GM12891 (cell line): Measurements from ENCODE around the gene GMPPA. TPM values are rescaled to one million over a fixed set of nuclear protein-coding genes. Genes with fewer than 3 reads are reported as not detected.

Experiments used
- DNase-seq: peaks from one replicate; pipeline ENCODE4 v3.0.0; 2011; ENCODE audit warnings: low spot score; ENCODE audit not compliant: insufficient read length
- FAIRE-seq: peaks from 2 replicates; lab custom pipeline; 2011; peaks lifted over from hg19 to GRCh38; lab: Jason Lieb, UNC
- PAX5 ChIP-seq: IDR thresholded peaks from 2 replicates; pipeline ENCODE4 v1.6.1; 2011; ENCODE audit warnings: low read length, moderate library complexity, mild to moderate bottlenecking; ENCODE audit not compliant: insufficient read depth, severe bottlenecking
- POLR2A ChIP-seq: IDR thresholded peaks from 2 replicates; pipeline ENCODE4 v1.6.1; 2011; ENCODE audit warnings: low read depth, low read length, control low read depth
- POLR2AphosphoS5 ChIP-seq: IDR thresholded peaks from 2 replicates; pipeline ENCODE4 v1.6.1; 2011; ENCODE audit warnings: low read depth, low read length, control low read depth
- POU2F2 ChIP-seq: IDR thresholded peaks from 2 replicates; pipeline ENCODE4 v1.6.1; 2011; ENCODE audit warnings: low read depth, mild to moderate bottlenecking, control low read depth, low read length, moderate library complexity
- SPI1 ChIP-seq: IDR thresholded peaks from 2 replicates; pipeline ENCODE4 v1.6.1; 2011; ENCODE audit warnings: low read depth, low read length, control low read depth
- TAF1 ChIP-seq: IDR thresholded peaks from 2 replicates; pipeline ENCODE4 v1.6.1; 2011; ENCODE audit warnings: low read depth, low read length, control low read depth
- polyA plus RNA-seq: library from polyadenylated mRNA; unstranded; fragments of >200 nt; gene quantifications from one replicate; pipeline ENCODE4 v1.2.1, GENCODE V29; 2012; ENCODE audit warnings: low read depth, missing spikeins, inconsistent platforms; ENCODE audit not compliant: missing spikeins

The GMPPA gene
- polyA plus RNA-seq = 32.6 TPM

DNA sequence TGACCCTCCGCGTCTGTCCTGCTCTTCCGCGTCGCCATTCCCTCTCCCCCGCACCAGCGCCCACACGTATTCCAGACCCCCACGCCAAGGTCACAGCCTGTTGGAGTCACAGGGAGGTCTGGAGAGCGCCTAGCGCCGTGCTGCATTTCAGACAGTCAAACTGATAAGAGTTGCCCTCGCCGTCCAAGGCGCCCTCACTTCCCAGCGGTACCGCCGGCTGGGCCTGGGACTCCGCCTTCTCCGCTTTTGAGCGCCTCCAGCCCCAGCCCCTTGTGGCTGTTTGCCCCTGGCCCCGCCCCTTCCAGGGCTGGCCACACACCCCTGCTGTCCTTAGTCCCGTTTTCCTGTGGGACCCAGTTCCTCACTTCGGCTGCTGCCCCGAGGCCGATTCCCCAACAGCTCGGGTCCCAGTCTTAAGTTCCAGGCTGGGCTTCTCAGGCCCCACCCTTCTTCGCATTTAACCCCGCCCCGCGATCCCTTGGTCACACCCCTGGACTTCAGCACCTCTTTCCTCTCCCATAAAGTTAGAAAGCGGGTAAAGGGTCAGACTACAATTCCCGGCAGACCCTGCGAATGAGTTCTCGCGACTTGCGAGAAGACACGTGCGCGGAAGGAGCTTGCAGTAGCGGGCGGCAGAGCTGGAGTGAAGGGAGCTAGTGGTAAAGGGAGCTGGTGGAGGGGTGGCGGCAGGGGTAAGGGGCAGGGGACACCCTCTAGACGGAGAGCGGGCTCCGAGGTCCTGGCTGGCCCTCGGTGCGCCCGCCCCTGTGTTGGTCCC is at the start of gene GMPPA:
TSS of gene GMPPA (plus strand) at position 612 of the 778 bp plus-strand sequence. CDS start 1,085 bp downstream, outside the sequence.
- peak; percentile 99 for DNase-seq
- peak; percentile 91 for FAIRE-seq
- peak; percentile 89 for TF ChIP-seq POLR2A
- TF ChIP-seq TAF1 = peak; percentile 86
- TF ChIP-seq POU2F2 = peak; percentile 31; the same call in 1 of the 2 replicates
- TF ChIP-seq PAX5 = peak; percentile 19
- no peak for TF ChIP-seq SPI1
- TF ChIP-seq POLR2AphosphoS5 = peak; percentile 84

DNA sequence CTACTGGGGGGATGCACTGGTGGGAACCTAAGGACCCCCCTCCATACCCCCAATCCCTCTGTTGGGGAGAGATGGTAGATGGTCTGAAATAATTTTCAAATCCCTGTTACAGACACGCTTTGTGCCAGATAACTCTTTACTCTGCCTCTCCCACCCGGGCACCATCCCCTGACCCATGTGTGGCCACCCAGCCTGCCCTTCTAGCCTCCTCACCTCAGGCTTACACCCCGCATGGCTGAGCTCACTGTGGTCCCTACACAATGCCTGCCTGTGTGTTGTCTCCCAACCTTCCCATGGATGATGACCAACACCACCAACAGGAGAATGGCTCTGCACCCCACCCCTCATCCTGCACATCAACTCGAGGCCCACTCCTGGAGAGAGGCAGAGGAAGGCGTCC is 49.1 kb upstream of the GMPPA start:
- TF ChIP-seq SPI1 = no peak
- TF ChIP-seq POLR2AphosphoS5 = no peak
- TF ChIP-seq TAF1 = no peak
- TF ChIP-seq POLR2A = no peak
- TF ChIP-seq PAX5 = no peak
- TF ChIP-seq POU2F2 = no peak
- no peak for DNase-seq
- FAIRE-seq = no peak

DNA sequence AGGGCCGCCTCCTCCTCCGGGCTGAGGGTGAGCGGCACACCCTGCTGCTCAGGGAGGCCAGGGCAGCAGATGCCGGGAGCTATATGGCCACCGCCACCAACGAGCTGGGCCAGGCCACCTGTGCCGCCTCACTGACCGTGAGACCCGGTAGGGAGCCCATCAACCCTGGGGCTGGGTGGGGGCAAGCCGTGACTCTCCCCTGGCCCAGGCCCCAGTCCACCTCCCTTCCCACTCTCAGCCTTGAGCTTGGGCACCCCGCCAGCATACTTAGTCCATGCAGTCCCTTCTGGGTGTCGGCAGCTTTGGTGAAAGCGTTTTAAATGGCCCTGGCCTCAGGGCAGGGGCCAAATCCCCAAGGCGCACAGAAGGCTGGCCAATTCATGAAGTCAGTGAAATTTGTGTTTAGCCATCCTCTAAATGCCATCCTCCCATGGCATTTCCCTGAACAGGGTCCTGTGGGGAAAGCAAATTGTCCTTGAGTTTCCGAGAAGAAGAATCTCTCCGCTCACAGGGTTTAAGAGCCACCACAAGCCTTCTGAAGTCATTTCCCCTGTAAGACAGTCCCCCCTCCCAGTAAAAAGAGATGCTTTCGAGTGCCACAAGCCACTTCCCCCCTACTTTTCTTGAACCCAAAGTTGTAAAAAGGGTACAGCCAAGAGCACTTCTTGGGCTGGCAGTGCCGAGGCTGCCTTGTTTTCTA is 46.9 kb upstream of the GMPPA start:
- no peak for DNase-seq
- FAIRE-seq = no peak
- TF ChIP-seq SPI1 (no peak), POLR2AphosphoS5 (no peak), POLR2A (no peak), PAX5 (no peak), POU2F2 (no peak), TAF1 (no peak)

DNA sequence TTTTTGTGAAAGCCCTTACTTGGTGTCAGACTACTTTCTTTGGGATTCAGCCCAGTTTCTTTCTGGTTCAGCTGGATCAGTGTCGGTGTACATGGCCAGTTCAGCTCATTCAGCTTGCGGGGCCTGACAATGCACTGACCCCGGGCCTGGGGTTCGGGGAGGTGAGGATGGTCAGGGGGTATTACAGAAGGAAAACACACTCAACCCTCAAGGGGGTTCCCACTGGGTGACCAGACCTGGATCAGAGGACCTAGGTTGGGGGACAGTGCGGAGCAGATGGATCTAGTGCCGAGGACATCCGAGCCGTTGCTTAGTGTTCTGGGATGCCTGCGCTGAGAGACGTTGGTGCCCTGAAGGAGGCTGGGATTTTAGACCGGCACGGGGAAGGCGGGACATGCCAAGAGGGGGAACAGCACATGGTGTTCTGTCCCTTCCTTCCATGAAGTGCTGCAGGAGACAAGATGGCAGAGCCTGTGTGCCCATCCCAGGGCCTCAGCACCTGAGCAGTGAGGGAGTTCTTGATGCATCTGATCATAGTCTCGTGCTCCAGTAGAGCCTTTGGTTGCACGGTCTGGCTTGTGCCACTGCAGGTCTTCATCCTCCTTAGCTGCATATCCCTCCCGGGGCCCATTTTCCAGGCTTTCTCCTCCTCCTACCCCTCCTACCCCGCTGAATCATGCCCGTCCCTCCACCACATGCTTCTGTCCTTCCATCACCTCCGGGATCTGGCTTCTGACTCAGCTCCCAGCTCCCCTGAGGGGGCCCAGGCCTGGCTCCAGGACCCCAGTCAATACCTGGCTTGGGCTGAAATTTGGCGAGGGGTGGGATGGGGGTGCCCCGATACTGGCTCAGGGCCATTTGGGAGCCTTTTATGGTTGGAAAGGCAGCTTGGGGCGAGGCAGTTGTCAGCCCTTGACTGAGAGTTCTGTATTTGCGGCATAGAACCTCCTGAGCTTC is 46.1 kb upstream of the GMPPA start:
- DNase-seq (no peak), FAIRE-seq (no peak)
- TF ChIP-seq POU2F2 = no peak
- TF ChIP-seq POLR2A = no peak
- no peak for TF ChIP-seq PAX5
- TF ChIP-seq POLR2AphosphoS5 = no peak
- TF ChIP-seq SPI1 = no peak
- no peak for TF ChIP-seq TAF1

DNA sequence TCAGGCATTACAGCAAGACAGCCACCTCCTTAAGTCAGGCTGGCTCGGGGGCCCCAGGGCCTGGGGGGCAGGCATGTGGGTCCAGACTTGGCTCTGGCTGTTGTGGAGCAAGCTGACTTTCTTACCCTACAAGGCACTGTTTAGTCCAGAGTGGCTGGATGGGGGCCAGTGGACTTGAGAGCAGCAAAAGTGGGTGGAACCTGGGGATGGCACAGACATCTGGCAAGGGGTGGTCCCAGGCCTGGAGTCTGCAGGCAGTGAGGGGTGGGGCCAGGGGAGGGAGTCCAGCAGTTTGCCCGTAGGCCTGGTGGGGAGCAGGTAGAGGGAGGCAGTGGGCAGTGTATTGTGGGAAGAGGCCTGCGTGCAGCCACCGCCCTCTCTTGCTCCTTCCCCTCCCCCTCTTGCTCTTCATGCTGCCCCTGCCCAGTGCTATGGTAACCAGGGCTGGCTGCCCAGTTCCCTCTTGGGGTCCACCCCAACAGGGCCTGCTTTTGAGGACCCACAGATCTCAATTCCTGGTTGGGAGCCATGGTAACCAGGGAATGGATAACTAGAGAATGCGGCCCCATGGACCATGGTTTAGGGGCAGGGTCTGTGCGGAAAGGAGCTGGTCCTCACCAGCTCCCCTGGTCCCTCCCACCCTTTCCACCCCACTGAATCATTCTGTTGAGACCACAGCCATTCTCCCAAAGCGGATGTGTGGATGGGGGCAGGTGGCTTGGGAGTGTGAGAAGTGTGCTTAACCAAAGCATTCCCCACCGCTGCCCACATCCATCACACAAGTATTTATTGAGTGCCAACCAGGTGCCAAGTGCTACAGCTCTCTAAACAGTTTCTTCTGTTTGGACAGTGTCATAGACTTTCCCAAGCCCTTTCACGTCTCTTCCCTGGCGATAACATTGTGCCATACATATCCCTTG is 44.8 kb upstream of the GMPPA start:
- DNase-seq = no peak
- no peak for FAIRE-seq

DNA sequence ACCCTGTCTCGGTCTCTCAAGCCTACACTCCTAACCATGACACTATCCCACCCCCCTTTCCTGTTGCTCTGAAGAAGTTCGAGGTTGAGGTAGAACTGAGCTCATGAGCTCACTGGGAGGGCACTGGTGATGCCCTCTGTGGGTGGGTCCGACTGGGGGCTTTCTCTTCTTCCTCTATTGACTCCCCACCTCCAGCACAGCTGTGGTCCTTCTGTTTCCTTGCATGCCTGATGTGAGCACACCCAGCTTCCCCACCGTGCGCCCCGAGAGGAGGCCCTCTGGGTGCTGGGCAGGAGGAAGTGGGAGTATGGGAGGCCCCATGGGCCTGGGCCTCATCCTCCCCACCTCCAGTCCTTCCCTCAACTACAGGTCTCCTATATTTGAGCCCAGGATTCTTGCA is 43.1 kb upstream of the GMPPA start:
- DNase-seq (no peak), FAIRE-seq (no peak)
- TF ChIP-seq POLR2A = no peak
- TF ChIP-seq POLR2AphosphoS5 = no peak
- TF ChIP-seq POU2F2 = no peak
- no peak for TF ChIP-seq PAX5
- TF ChIP-seq SPI1 = no peak
- TF ChIP-seq TAF1 = no peak

More for the DNA sequence above, 44.8 kb upstream of the GMPPA start:
- TF ChIP-seq POU2F2 = no peak
- no peak for TF ChIP-seq POLR2A
- TF ChIP-seq TAF1 = no peak
- TF ChIP-seq POLR2AphosphoS5 = no peak
- no peak for TF ChIP-seq SPI1
- TF ChIP-seq PAX5 = no peak

DNA sequence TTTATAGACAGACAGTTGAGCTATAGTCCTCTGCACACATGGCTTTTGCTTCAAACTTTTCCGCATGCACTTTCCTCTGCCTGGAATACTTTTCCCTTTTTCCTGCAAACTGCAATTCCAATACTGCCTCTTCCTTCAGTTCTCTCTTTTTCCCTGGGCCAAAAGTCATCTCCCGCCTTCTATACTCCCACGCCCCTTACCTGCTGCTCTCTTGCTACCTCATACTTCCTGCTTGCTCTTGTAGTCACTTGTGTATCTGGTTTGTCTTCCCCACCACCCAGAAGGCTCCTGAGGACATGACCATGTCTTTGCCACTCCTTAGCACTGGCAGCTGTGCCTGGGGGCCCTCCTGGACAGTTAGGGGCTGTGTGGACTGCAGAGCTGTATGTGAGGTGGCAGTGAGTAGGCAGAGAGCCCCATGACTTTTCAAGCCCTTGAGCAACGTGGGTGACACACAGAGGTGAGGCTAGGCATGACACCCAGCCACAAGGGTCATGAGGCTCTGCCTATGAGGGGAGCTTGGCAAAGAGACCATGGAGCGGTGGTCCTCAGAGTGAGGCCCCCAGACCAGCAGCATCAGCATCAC is 40.8 kb upstream of the GMPPA start:
- DNase-seq (no peak), FAIRE-seq (no peak)
- TF ChIP-seq POLR2A = no peak
- no peak for TF ChIP-seq POU2F2
- no peak for TF ChIP-seq POLR2AphosphoS5

DNA sequence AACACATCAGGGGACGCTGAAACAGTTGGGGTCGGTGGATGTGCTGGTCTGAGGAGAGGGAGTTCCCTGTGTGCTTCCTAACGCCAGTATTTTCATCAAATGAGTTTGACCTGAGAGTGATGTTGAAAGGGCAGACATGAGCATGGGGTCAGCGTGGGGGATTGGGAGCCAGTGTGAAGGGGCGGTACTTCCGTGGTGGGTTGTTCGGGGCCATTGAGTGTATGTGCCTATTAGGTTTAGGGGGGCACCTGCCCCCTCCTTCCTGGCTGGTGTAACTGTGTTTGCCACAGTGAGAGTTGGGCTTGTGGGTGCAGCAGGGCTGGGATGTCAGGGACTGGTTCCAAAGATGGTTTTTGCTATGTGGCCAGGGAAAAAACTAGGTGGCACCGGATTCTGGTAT is 39.7 kb upstream of the GMPPA start:
- FAIRE-seq (no peak), DNase-seq (no peak)
- TF ChIP-seq POU2F2 = no peak
- TF ChIP-seq PAX5 = no peak
- TF ChIP-seq SPI1 = no peak
- TF ChIP-seq TAF1 = no peak
- no peak for TF ChIP-seq POLR2A
- TF ChIP-seq POLR2AphosphoS5 = no peak
